ENCODE measurements around the gene GADL1.

DNA sequence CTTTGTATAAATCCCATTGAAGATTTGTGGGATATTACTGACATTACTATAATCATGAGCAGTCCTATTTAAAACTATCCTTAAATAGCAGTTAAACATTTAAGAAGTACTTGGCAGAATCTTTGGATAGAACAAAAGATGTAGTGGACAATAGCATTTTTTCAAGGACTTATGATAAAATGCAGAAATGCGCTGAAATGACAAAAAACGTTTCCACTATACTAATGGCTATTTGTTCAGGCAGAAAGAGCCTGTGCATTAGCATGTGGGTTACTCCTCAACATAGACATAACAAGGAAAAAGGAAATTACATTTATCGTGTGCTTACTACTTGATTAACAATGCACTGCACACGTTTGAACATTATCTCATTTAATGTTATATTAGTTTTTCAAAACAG is 80.7 kb downstream of the GADL1 start:
- TF ChIP-seq, protein P1, sequence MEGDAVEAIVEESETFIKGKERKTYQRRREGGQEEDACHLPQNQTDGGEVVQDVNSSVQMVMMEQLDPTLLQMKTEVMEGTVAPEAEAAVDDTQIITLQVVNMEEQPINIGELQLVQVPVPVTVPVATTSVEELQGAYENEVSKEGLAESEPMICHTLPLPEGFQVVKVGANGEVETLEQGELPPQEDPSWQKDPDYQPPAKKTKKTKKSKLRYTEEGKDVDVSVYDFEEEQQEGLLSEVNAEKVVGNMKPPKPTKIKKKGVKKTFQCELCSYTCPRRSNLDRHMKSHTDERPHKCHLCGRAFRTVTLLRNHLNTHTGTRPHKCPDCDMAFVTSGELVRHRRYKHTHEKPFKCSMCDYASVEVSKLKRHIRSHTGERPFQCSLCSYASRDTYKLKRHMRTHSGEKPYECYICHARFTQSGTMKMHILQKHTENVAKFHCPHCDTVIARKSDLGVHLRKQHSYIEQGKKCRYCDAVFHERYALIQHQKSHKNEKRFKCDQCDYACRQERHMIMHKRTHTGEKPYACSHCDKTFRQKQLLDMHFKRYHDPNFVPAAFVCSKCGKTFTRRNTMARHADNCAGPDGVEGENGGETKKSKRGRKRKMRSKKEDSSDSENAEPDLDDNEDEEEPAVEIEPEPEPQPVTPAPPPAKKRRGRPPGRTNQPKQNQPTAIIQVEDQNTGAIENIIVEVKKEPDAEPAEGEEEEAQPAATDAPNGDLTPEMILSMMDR (IDR thresholded peaks at IDR 0.05; ENCODE audit: low read length): no peak
- TF ChIP-seq EZH2 (optimal IDR thresholded peaks at IDR 0.05; ENCODE audit: low read depth, low read length): no peak
